ENCODE results near the gene RUBCNL.

DNA sequence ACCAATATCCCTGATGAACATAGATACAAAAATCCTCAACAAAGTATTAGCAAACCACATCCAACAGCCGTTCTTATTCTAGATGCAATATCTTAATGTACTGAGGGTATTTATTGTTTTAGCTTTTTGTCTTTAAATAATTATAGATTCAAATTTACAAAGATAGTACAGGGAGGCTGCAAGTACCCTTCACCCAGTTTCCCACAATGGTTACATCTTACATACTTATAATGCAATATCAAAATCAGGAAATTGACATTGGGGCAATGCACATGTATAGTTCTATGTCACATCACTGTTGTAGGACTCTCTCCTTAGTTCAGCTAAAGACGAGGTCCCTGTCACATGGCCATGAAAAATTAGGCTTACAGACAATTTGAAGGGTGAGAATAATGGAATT is 75.8 kb downstream of the RUBCNL start:
- TF ChIP-seq, protein P1, sequence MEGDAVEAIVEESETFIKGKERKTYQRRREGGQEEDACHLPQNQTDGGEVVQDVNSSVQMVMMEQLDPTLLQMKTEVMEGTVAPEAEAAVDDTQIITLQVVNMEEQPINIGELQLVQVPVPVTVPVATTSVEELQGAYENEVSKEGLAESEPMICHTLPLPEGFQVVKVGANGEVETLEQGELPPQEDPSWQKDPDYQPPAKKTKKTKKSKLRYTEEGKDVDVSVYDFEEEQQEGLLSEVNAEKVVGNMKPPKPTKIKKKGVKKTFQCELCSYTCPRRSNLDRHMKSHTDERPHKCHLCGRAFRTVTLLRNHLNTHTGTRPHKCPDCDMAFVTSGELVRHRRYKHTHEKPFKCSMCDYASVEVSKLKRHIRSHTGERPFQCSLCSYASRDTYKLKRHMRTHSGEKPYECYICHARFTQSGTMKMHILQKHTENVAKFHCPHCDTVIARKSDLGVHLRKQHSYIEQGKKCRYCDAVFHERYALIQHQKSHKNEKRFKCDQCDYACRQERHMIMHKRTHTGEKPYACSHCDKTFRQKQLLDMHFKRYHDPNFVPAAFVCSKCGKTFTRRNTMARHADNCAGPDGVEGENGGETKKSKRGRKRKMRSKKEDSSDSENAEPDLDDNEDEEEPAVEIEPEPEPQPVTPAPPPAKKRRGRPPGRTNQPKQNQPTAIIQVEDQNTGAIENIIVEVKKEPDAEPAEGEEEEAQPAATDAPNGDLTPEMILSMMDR (IDR thresholded peaks at IDR 0.05): no peak
- TF ChIP-seq POLR2A (IDR thresholded peaks at IDR 0.05; ENCODE audit: low read depth): no peak
